Loucy (cell line): ENCODE data around the gene STIM1.

Source experiments
- EZH2phosphoT487 ChIP-seq: fragments of 200-600 bp; IDR thresholded peaks from 2 replicates; pipeline ENCODE4 v1.6.1; 2018; ENCODE audit warnings: antibody characterized with exemption, mild to moderate bottlenecking, moderate library complexity, borderline replicate concordance
- TF ChIP-seq, protein P1 (sequence below): fragments of 200-600 bp; sonication (generic); conservative IDR thresholded peaks from 2 replicates; pipeline ENCODE4 v1.5.1; 2014; ENCODE audit warnings: mild to moderate bottlenecking, antibody characterized with exemption, low read length

DNA sequence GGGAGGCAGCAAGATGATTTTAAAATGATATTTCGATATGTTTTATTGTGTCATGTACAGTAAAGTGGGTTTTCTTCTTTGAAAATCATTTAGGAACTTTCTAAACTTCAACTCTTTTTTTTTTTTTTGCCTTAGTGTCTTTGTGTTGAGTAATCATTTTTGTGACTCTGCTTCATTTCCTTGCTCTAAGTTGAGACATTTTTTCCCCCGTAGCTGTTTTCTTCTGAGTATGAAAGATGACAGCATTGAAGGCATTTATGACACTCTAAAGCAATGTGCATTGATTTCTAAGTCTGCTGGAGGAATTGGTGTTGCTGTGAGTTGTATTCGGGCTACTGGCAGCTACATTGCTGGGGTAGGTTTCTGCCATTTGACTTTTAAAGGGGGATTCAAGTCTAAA is 262.6 kb downstream of the STIM1 start:
- TF ChIP-seq, protein P1, sequence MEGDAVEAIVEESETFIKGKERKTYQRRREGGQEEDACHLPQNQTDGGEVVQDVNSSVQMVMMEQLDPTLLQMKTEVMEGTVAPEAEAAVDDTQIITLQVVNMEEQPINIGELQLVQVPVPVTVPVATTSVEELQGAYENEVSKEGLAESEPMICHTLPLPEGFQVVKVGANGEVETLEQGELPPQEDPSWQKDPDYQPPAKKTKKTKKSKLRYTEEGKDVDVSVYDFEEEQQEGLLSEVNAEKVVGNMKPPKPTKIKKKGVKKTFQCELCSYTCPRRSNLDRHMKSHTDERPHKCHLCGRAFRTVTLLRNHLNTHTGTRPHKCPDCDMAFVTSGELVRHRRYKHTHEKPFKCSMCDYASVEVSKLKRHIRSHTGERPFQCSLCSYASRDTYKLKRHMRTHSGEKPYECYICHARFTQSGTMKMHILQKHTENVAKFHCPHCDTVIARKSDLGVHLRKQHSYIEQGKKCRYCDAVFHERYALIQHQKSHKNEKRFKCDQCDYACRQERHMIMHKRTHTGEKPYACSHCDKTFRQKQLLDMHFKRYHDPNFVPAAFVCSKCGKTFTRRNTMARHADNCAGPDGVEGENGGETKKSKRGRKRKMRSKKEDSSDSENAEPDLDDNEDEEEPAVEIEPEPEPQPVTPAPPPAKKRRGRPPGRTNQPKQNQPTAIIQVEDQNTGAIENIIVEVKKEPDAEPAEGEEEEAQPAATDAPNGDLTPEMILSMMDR = no peak
- TF ChIP-seq EZH2phosphoT487 = no peak
